ENCODE measurements around the gene FLYWCH2.
"Not testable (repeated sequence)": the region's sequence is repeated elsewhere in the genome, so short reads cannot be mapped to it uniquely, and the experiment has no call there.

Gene FLYWCH2

GRCh38 chr16:2915196-2915929, 32.3 kb downstream of the FLYWCH2 start:
- no peak for DNase-seq

DNA sequence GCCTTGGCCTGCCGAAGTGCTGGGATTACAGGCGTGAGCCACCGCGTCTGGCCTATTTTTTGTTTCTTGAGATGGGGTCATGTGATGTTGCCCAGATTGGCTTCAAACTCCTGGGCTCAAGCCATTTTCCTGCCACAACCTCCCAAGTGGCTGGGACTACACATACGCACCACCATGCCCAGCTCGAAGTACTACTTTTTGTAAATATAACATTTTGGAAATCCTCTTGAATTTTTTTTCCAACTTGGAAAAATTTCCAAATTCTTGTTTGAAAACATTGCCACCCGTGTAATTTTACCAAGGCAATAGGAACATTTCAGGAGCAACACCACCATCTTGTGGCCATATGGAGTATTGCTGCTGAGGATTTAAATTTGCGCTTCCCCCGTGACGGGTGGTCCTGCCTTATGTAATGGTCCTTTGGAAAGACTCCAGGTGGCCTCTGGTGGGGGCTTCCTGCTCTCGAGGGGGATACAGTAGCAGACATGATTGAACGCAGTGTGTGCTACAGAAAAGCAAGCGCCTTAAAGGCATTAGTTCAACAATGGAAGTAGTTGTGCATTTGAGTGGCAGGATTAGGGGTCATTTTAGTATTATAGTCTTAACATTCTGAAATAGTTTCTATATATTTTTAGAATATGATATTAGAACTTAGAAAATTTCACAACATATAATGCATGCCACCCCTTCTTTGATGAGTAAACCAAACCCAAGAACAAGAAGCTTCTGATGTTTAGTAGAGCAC, 36.7 kb downstream of the FLYWCH2 start:
- peak; percentile 54 for DNase-seq

DNA sequence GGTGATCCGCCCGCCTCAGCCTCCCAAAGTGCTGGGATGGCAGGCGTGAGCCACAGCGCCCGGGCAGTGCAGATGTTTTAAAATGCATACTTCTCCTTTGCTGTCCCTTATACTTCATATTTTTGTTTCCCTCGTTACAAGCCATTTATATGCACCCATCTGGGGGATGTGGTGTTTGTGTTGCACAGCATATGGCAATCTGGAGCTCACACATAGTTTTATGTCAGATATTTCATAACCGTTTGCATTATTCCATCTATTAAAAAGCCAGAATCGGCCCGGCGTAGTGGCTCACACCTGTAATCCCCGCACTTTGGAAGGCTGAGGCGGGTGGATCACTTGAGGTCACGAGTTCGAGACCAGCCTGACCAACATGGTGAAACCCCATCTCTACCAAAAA, 40.5 kb downstream of the FLYWCH2 start:
- DNase-seq: no peak

DNA sequence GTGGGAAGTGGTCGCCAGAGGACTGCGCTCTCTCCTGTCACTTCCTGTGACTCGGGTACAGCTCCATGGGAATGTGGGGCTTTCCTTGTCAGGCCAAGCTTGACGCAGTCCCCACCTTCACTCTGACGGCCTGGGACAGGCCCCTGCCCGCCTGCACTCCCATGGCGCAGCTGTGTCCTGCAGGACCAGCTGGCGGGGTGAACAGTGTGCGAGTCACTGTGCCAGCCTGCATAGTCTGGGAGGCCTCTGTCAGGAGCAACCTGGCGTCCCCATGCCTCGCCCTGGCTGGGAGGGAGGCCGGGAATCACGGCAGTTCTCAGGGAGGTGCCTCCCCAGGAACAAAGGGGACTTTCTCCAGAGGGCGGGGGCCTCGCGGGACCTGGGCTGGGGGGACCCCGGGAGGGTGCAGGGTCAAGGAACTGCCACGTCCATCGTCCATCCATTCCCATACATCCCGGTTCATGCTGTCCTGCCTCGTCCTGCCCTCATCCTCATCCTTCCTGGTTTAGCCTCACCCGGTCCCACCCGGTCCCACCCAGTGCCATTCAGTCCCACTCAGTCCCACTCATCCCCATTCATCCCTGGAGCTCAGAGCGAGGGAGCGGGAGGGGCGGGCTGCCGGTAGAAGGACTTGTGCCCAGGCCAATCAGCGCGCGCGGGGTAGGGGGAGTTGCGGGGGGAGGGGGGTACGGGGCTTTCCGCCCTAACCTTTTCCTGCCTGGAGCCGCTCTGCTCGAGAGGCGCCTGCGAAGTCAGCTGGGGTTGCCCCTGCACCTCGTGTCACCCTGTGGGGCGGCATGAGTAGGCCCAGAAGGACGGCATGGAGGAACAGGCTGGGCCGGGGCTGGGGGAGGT, 42.1 kb downstream of the FLYWCH2 start:
- DNase-seq: no peak

DNA sequence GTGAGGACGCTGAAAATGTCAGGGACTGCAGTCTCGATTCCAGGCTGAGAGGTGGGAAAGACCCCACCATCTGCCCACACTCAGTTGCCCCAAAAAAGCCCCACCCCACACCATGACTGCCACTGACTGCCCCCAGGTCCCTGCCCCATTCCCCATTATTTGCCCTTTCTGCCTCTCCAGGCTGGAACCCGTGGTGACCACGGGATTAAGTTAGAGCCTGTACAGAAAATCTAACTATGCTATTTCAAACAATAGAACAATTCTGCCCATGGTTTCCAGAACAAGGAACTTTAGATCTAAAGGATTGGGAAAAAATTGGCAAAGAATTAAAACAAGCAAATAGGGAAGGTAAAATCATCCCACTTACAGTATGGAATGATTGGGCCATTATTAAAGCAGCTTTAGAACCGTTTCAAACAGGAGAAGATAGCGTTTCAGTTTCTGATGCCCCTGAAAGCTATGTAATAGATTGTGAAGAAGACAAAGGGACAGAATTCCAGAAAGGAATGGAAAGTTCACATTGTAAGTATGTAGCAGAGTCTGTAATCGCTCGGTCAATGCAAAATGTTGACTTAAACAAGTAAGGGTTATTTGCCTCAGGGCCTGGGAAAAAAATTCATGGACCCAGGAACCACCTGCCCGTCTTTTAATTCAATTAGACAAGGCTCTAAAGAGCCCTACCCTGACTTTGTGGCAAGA, 43.1 kb downstream of the FLYWCH2 start:
- DNase-seq: no peak

GRCh38 chr16:2926650-2926999, 43.6 kb downstream of the FLYWCH2 start:
- DNase-seq: no peak

GRCh38 chr16:2927010-2927646, 44.1 kb downstream of the FLYWCH2 start:
- DNase-seq: peak; percentile 85

DNA sequence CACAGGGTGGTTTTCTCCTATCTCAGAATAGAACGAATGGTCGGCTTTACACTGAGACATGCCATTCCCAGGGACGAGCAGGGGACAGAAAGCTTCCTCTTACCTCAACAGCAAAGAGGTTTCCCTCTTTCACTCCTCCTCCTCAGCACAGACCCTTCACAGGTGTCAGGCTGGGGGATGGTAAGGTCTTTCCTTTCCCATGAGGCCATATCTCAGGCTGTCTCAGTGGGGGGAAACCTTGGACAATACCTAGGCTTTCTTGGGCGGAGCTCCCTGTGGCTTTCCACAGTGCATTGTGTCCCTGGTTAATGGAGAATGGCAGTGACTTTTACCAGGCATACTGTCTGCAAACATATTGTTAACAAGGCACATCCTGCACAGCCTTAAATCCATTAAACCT, 45.1 kb downstream of the FLYWCH2 start:
- not testable (repeated sequence) for DNase-seq

DNA sequence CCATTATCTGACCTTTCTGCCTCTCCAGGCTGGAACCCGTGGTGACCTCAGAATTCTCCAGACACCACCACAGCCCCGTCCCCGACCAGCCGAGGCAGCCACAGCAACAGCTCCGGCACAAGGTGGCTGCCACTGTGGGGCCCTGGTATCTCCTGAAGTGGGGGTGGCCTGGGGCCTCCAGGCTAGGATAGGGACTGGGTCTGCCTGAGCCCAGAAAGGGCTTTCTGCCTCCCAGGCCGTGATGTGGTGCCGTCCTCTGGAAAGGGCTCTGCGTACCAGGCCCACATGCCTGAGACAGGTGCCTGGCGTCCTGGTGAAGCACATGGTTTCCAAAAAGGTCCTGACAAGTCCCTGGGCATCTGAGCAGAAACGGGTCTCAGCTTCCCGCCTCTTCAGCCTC, 45.8 kb downstream of the FLYWCH2 start:
- no peak for DNase-seq

DNA sequence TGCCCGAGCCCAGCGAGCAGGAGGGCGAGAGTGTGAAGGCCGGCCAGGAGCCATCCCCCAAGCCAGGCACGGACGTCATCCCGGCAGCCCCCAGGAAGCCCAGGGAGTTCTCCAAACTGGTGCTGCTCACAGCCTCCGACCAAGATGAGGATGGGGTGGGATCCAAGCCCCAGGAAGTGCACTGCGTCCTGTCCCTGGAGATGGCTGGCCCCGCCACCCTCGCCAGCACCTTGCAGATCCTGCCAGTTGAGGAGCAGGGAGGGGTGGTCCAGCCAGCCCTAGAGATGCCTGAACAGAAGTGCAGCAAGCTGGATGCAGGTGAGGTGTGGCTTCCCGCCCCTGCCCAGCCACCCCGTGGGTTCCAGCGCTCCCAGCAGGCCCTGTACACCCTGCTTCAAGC, 46.7 kb downstream of the FLYWCH2 start:
- DNase-seq: no peak

GRCh38 chr16:2930236-2930635, 47.2 kb downstream of the FLYWCH2 start:
- DNase-seq: no peak

- DNase-seq: not testable (repeated sequence)
Observed at GRCh38 chr16:2931231-2931914, 48.4 kb downstream of the FLYWCH2 start.

DNA sequence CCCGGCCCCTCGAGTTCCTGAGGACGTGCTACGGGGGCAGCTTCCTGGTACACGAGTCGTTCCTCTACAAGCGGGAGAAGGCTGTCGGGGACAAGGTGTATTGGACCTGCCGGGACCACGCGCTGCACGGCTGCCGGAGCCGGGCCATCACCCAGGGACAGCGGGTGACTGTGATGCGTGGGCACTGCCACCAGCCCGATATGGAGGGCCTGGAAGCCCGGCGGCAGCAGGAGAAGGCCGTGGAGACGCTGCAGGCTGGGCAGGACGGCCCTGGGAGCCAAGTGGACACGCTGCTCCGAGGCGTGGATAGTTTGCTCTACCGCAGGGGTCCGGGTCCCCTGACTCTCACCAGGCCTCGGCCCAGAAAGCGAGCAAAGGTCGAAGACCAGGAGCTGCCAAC, 50.1 kb downstream of the FLYWCH2 start:
- DNase-seq: no peak

DNA sequence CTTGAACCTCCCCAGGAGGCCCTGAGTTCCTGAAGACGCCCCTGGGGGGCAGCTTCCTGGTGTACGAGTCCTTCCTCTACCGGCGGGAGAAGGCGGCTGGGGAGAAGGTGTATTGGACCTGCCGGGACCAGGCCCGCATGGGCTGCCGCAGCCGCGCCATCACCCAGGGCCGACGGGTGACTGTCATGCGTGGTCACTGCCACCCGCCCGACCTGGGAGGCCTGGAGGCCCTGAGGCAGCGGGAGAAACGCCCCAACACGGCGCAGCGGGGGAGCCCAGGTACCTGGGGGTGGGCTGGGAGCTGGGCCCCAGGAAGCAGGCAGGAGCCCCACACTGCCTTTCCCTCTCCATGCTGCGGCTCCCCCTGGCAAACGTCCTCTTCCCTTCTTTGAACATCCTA, 50.7 kb downstream of the FLYWCH2 start:
- no peak for DNase-seq

DNA sequence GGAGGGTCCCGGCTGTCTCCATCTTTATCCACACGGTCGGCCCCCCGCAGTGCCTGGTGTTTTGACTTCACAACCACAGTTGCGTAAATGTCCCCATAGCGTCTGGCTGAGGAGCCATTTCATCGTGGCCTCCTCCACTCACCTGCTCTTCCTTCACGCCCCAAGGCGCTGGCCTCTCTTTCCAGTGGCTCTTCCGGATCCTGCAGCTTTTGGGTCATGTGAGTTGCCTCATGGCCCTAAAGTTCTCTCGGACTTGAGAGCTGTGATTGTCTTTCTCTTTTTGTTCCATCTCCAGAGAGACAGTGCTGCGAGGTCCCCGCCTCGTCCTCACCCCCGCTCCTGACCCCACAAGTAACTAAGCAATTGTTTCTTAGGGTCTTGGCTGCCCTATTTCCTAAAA, 51.4 kb downstream of the FLYWCH2 start:
- no peak for DNase-seq

DNA sequence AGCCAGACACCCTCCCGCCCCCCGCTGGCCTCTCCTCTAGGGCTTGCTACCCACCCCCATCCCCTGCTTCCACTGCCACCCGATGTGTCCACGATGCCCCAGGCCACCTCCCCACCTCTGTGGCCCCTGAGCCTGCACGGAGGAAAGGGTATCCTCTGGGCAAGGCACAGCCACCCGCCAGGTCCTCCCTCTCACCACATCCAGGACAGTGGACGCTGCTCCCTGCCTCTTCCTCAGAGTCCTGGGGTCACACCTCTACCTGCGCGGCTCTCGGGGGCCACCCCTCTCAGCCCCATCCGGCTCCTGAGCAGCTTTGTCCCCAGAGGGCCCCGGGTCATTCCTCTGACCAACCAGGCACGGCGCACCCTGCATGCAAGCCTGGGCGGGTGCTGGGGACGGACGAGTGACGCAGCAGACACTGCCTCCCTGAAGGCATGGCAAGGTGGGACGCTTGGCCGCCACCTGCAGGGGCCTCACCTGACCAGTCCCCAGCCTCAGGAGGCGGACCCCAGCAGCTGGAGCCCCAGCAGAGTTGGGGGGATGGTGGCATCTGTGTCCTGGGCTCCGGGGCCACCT, 53.5 kb downstream of the FLYWCH2 start:
- no peak for DNase-seq

- no peak for DNase-seq
Observed at GRCh38 chr16:2937170-2937569, 54.2 kb downstream of the FLYWCH2 start.

DNA sequence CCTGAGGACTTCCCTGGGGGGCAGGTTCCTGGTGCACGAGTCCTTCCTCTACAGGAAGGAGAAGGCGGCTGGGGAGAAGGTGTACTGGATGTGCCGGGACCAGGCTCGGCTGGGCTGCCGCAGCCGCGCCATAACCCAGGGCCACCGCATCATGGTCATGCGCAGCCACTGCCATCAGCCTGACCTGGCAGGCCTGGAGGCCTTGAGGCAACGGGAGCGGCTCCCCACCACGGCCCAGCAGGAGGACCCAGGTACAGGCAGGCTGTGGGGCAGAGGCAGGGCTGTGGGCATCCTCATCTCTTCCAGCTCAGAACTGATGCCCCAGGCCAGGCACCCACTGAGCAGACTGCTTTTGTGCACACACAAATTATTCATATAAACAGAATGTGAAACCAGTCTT, 55.2 kb downstream of the FLYWCH2 start:
- no peak for DNase-seq

GRCh38 chr16:2939968-2940367, 57.0 kb downstream of the FLYWCH2 start:
- no peak for DNase-seq

DNA sequence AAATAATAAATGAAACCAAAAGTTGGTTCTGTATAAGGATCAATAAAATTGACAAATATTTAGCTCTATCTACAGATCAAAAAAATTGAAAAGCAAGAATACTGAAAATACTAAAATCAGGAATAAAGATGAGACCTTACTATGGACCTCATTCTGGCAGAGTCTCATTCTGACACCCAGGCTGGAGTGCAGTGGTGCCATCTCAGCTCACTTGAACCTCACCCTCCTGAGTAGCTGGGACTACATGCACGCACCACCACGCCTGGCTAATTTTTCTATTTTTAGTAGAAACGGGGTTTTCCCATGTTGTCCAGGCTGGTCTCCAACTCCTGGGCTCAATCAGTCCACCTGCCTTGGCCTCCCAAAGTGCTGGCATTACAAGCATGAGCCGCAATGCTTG, 59.0 kb downstream of the FLYWCH2 start:
- no peak for DNase-seq

- not testable (repeated sequence) for DNase-seq
Observed at GRCh38 chr16:2943716-2944115, 60.7 kb downstream of the FLYWCH2 start.
